ENCODE data around the gene B3GNT9.
"Not testable (repeated sequence)": the region's sequence is repeated elsewhere in the genome, so short reads cannot be mapped to it uniquely, and the experiment has no call there.

Gene B3GNT9

GRCh38 chr16:67149276-67150046, 1.3 kb downstream of the B3GNT9 start:
- DNase-seq, result no peak

DNA sequence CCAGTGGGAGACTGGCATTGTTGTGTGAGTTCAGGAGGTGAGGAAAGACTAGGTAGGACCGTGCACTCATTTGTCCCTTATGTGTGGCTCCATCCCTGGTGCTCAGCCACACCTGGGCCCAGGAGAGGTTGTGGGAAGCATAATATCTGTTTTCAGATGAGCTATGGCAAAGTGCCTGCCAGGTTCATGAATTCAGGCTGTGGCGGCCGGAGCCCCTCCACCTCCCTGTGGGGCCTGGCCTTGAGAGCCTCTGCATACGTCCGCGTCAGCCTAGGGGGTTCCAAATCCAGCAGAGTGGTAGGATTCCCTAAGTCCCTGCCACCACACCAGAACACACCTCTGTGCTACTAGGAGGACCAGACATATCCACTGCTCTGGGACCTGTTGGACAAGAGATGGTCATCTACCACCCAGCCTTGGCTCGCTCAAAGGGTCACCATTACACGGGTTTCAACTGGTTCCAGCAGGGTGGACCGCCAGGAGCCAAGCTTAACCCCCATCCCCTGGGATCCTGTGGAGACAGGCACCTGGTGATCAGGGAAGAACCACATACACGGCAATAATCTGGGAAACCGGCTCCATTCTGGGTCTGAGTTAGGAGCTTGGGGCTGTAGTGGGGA, 2.0 kb downstream of the B3GNT9 start:
- no peak for DNase-seq

GRCh38 chr16:67148221-67148620, 2.6 kb downstream of the B3GNT9 start:
- DNase-seq, result no peak

DNA sequence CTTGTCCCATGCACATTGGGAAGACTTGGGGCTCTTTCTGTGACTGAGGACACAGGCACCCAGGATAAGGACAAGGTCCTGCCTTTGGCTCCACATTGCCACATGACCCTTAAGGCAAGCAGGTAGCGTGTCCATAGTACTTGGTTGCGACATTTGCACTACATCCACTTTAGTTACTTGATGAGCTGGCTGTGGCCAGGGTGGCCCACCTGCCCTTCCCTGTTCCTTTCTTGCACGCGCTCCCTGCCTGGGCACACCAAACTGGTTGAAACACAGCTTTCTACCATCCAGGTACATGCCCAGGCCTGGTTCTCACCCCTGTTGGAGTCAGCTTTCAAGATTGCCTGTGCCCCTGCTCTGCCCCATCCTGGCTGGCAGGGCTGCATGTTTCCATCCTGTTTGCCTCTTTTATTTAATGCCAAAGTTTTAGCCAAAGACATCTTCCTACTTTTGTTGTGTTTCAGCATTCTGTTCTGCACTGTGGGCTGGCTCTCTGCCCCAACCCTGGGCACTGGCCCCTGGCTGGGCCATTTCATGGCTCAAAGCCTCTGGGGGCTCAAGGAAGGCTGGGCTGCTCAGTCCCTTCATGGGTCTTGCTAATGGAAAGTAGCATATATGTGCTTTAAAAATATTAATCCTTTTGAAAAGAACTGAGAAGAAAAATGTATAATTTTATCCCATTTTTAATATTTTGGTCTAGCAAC, 3.2 kb downstream of the B3GNT9 start:
- DNase-seq, result no peak

DNA sequence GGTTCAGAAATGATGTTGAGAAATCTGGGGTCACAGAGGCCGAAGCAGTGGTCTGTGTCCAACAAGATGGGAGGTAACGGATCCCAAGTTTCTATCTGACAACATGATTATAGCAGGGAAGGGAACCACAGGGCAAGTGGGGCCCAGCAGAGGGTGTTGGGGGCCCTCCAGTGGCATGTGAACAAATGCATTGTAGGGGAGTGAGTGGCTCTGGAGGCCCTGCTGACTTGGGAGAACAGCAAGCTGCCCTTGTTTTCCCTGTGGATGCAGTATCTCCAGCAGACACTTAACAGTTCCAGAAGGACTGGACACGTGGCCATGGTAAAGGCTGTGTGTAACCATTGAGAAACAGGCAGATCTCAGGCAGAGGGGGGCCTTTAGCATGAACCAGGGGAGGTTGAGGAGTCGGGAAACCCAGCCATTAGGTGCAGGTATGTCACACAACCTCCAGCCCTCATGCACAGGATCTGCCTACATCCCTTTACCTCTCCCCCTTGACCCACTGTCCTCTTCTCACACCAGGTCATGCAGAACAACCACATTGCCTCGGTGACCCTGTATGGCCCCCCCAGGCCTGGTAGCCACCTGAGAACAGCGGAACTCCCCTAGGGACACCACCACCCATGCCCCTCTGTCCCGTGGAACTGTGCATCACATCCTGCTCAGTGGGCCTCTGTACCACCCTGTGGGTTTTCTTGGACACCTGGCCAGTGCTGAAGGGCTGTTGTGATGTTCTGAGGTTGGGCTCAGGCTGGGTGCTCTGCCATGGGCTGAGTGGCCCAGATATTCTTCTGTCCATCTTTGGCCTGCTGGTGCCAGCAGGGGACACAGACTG, 4.1 kb downstream of the B3GNT9 start:
- DNase-seq, result no peak

- DNase-seq, result no peak
Measured at GRCh38 chr16:67145746-67146145, 5.1 kb downstream of the B3GNT9 start.

GRCh38 chr16:67144943-67145342, 5.9 kb downstream of the B3GNT9 start:
- DNase-seq, result no peak

DNA sequence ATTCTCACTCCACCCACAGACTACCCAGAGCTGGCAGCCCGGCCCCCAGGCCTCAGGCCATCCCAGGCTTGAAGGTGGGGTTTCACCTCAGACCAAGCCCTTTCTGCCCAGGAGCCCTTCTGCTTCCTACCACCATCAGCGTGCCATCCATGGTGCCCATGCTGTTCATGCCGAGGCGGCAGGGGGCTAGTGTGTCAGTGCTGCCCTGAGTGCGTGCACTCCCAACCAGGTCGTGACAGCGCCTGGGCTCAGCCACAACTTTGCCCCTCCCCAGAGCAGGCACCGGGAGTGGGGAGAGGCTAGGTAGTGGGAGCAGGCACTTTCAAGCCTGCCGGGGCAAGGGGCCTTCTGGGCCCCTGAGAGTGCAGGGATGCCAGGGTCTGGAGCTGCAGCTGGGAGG, 8.5 kb downstream of the B3GNT9 start:
- no peak for DNase-seq

DNA sequence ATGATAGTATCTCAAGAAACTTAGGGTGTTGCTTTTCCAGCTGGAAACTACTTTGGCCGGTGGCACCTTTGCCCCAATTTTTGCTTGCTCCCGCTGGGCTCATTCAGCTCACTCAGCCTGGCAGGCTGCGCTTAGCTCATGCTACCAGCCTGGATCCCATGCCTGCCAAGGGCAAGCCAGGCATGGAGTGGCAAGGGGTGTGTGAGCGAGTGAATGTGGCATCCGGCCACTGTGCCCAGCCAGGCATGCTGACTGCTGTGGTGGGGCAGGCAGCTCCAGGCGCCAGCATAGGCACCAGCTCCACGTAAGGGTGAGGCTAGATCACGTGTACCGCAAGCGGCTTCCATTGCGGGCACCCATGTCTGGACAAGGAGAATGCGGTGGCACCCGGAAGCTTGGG, 9.4 kb downstream of the B3GNT9 start:
- no peak for DNase-seq

- no peak for DNase-seq
Measured at GRCh38 chr16:67137605-67138004, 13.2 kb downstream of the B3GNT9 start.

- DNase-seq, result no peak
Measured at GRCh38 chr16:67129422-67129821, 21.4 kb downstream of the B3GNT9 start.

DNA sequence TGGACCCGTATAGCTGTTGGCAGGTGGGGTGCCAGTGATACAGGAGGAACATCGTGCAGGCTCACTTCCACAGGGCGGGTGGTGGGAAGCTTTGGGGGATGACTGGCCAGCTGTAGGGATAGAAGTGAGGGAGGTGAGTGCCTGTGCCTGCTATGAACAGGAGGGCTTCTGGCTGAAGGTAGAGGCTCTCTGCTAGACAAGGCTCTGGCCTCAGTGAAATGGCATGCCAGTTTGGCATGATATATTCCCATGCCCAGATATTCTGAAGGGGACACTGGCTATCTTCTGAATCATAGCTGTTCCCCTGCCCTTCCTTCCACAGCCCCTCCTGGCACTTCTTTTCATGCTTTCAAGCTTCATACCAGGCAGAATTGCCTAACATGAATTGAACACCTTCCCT, 21.9 kb downstream of the B3GNT9 start:
- no peak for DNase-seq

GRCh38 chr16:67128417-67128816, 22.4 kb downstream of the B3GNT9 start:
- DNase-seq, result no peak

- not testable (repeated sequence) for DNase-seq
Measured at GRCh38 chr16:67122799-67123198, 28.0 kb downstream of the B3GNT9 start.

DNA sequence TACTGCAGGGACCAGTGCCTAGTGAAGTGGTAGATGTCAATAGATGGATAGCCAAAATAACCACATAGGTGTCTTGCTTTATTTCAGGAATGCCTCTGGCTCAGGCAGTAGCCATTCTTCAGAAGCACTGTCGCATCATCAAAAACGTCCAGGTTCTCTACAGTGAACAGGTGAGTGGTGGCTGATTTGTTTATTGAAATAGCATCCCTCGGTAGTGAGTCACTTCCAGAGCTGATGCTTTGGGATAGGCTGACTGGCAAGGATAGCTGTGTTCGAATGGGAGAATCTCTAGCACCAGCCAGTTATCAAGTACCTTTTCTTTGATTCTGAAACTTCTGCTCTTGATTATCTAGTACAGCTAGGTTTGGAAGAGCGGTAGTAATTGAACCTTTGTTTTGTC, 30.8 kb downstream of the B3GNT9 start:
- DNase-seq, result no peak

DNA sequence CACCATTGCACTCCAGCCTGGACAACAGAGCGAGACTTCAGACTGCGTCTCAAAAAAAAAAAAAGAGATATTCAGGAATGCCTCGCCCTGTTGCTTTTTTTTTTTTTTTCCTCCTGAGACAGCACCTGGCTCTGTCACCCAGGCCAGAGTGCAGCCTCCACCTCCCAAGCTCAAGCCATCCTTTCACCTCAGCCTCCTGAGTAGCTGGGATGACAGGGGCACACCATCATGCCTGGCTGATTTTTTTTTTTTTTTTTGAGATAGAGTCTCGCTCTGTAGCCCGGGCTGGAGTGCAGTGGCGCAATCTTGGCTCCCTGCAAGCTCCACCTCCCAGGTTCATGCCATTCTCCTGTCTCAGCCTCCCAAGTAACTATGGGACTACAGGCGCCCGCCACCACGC, 33.1 kb downstream of the B3GNT9 start:
- no peak for DNase-seq

DNA sequence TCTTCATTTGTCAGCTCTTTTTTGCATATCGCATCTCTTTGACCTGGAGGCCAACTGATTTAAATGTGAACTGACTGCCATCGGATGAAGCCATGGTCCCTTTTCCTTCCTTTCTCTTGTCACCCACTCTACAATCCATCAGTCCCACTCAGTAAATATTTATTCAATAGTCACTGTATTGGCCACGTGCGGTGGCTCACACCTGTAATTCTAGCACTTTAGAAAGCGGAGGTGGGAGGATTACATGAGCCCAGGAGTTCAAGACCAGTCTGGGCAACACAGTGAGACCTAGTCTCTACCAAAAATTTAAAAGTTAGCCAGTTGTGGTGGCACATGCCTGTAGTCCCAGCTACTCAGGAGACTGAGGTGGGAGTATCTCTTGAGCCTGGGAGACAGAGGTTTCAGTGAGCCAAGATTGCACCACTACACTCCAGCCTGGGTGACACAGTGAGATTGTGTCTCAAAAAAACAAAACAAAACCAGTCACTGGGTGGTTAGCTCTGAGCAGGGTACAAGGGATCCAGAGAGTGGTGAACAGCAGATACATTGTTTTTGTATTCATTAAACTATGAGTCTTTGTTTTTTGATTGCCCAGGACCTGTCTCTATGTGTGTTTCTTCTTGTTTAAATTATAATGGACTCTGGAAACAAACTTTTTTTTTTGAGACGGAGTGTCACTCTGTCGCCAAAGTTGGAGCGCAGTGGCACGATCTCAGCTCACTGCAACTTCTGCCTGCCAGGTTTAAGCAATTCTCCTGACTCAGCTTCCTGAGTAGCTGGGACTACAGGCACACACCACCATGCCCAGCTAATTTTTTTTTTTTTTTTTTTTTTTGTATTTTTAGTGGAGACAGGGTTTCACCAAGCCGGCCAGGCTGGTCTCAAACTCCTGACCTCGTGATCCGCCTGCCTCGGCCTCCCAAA, 34.1 kb downstream of the B3GNT9 start:
- no peak for DNase-seq

DNA sequence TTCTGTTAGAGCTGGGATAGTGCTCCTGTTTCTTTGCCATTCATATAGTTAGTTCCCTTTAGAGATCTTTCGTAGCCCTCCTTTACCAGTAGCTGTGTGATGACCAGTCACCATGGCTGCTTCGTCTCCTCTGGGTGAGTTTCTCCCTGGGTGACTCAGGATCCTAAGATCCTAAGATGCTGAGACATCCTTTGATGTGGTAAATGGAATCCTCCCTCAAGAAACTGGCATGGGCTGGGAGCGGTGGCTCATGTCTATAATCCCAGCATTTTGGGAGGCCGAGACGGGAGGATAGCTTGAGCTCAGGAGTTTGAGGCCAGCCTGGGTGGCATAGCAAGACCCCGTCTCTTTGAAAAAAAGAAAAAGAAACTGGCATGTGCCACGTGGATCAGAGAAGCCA, 35.2 kb downstream of the B3GNT9 start:
- no peak for DNase-seq

GRCh38 chr16:67114793-67115192, 36.0 kb downstream of the B3GNT9 start:
- DNase-seq, result no peak

- DNase-seq, result no peak
Measured at GRCh38 chr16:67112591-67113399, 38.0 kb downstream of the B3GNT9 start.

GRCh38 chr16:67111951-67112444, 38.8 kb downstream of the B3GNT9 start:
- DNase-seq, result no peak

Measured in NCI-H2171 (cell line).